ENCODE measurements around the gene CELSR1. TPM values are rescaled to one million over a fixed set of nuclear protein-coding genes. Genes with fewer than 3 reads are reported as not detected.

Gene CELSR1
- total RNA-seq, 1 experiment from 2014 or later, result 30.7 TPM

GRCh38 chr22:46380069-46380468 lies 157.4 kb downstream of the CELSR1 start:
- no peaks in the 10 kb centered on the region for H3K4me1 ChIP-seq (ENCODE audit: control insufficient read depth, insufficient read depth, low read length)
- POLR2A ChIA-PET, result no interaction called here
- H3K4me3 ChIP-seq (ENCODE audit: low read depth in 2 of 2, low read length in 2 of 2), result no peak overlapping the region
- no peak for TF ChIP-seq REST (IDR thresholded peaks at IDR 0.05; ENCODE audit: insufficient read depth in 1 of 2, low read depth in 2 of 2, low read length in 1 of 2)
- TF ChIP-seq POLR2AphosphoS5 (IDR thresholded peaks at IDR 0.05; ENCODE audit: low read depth, low read length), result no peak
- no peak for TF ChIP-seq TCF7L2 (IDR thresholded peaks at IDR 0.05; ENCODE audit: low read depth, low read length)
- TF ChIP-seq SIN3A (IDR thresholded peaks at IDR 0.05; ENCODE audit: borderline replicate concordance, insufficient read depth, low read depth, low read length), result no peak
- TF ChIP-seq CTCF (IDR thresholded peaks at IDR 0.05), result no peak
- no peaks in the 10 kb centered on the region for H3K27me3 ChIP-seq (ENCODE audit: control insufficient read depth, insufficient read depth, low read length)
- intact Hi-C loops (cut with micrococcal nuclease; ENCODE audit: unreplicated experiment) (no loop called here), in situ Hi-C loops (cut with HindIII; ENCODE audit: low pct_unique_long_range_greater_than_20kb, low sequenced_read_pairs) (no loop called here)
- no peak for ATAC-seq
- CTCF ChIA-PET, result no interaction called here
- no peak overlapping the region for H3K27ac ChIP-seq (ENCODE audit: low read length)
- DNase-seq (ENCODE audit: low read depth, low spot score), result no peak
- H3K36me3 ChIP-seq (ENCODE audit: control insufficient read depth, insufficient read depth, low read length), result no peaks in the 10 kb centered on the region
- BruUV-seq (replicated peaks), result no TSS peak
- H3K9me3 ChIP-seq (ENCODE audit: control insufficient read depth, insufficient read depth, low read depth, low read length), result no peaks in the 10 kb centered on the region

- CTCF ChIA-PET, result no interaction called here
- POLR2A ChIA-PET, result no interaction called here
- no peaks in the 10 kb centered on the region for H3K27me3 ChIP-seq (ENCODE audit: control insufficient read depth, insufficient read depth, low read length)
- intact Hi-C loops (cut with micrococcal nuclease; ENCODE audit: unreplicated experiment) (no loop called here), in situ Hi-C loops (cut with HindIII; ENCODE audit: low pct_unique_long_range_greater_than_20kb, low sequenced_read_pairs) (no loop called here)
- H3K9me3 ChIP-seq (ENCODE audit: control insufficient read depth, insufficient read depth, low read depth, low read length), result no peaks in the 10 kb centered on the region
- no peak overlapping the region for H3K4me3 ChIP-seq (ENCODE audit: low read depth in 2 of 2, low read length in 2 of 2)
- H3K27ac ChIP-seq (ENCODE audit: low read length), result no peak overlapping the region
- ATAC-seq (no peak), DNase-seq (ENCODE audit: low read depth, low spot score) (no peak)
- H3K36me3 ChIP-seq (ENCODE audit: control insufficient read depth, insufficient read depth, low read length), result no peaks in the 10 kb centered on the region
- BruUV-seq (replicated peaks), result no TSS peak
- TF ChIP-seq REST (IDR thresholded peaks at IDR 0.05; ENCODE audit: insufficient read depth in 1 of 2, low read depth in 2 of 2, low read length in 1 of 2), result no peak
- no peak for TF ChIP-seq SIN3A (IDR thresholded peaks at IDR 0.05; ENCODE audit: borderline replicate concordance, insufficient read depth, low read depth, low read length)
- no peak for TF ChIP-seq TCF7L2 (IDR thresholded peaks at IDR 0.05; ENCODE audit: low read depth, low read length)
- no peak for TF ChIP-seq POLR2AphosphoS5 (IDR thresholded peaks at IDR 0.05; ENCODE audit: low read depth, low read length)
- no peaks in the 10 kb centered on the region for H3K4me1 ChIP-seq (ENCODE audit: control insufficient read depth, insufficient read depth, low read length)
Measured at GRCh38 chr22:46379066-46379930, 158.1 kb downstream of the CELSR1 start.
